HG03280 (cell line): ENCODE measurements around the gene TGFBR3.
A peak's percentile ranks its signal among the peaks of the same experiment; 100 is the strongest.
"Not testable (repeated sequence)": the region's sequence is repeated elsewhere in the genome, so short reads cannot be mapped to it uniquely, and the experiment has no call there.

Experiments
- ATAC-seq: cut with Tn5 transposase; IDR thresholded peaks from one replicate; pipeline ENCODE4 v1.9.1; 2021; ENCODE audit warnings: mild to moderate bottlenecking, moderate library complexity; ENCODE audit not compliant: unreplicated experiment

Gene TGFBR3

DNA sequence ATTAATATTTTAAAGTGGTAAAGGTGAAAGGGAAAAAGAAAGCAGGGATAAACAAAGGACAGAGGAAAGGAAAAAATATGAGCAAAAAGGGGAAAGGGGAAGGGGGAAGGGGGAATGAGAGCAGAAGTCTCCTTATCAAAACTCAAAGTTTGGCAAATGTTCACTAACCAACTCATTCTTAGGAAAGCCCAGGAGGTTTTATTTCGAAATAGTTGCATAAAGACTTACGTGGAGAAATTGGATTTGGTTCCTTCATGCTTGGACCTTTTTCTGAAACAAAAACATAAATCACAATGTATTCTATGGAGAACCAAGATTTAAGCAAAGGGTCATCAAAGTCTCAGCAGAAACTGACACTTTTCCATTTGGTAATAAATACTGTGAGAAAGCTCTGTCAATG, 188.1 kb downstream of the TGFBR3 start:
- no peak for ATAC-seq

DNA sequence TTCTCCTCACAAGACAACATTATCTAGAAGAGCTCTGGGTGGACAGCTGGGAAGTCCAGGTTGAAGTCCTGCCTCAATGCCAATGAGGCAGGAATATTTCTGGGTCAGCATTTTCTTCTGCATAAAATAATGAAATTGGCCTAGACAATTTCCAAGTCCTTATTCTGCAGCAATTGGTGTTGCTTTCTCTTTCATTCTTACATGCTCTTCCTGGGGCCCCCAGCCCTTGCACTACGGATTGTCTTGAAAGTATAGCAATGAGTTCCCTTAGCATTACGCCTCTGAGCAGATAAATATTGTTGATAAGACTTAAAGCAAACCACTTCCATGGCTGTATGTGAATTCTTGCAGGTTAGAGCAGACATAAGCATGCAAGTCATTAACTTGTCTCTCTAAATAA, 188.5 kb downstream of the TGFBR3 start:
- peak; percentile 85 for ATAC-seq

DNA sequence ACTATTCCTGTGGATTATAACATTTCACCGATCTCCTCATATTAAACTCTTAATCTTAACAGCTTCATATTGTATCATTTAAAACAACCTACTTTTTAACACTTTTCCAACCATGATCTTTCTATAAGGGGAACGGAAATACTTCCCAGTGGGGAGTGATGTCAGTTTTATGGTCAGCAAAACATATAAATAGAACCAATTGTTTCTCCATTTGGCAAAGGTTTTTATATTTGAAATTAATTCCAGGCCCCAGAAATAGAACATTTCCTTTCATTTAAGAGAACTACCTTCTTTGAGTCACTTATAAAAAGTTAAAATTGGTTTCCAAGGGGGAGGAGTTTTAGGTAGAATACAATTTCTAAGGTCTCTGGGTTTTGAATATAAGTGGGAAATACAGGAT, 189.6 kb downstream of the TGFBR3 start:
- no peak for ATAC-seq

DNA sequence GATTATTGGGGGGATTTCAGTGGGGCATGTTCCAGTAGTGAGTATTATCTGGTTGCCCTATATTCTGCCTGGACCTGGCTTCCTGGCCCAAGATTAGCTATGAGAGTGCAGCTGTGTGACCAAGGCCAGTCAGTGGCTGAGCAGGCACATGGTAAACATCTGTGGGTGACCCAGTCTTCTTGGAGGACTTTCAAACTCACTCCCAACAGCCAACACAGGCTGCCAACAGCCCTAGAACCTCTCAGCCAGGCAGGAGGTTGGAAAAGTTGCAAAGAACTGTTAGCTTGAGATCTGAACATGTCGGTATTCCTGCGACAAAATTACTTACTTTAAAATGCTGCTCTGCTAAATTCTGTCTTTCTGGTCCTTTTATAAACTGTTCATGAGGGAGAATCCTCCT, 192.4 kb downstream of the TGFBR3 start:
- no peak for ATAC-seq

DNA sequence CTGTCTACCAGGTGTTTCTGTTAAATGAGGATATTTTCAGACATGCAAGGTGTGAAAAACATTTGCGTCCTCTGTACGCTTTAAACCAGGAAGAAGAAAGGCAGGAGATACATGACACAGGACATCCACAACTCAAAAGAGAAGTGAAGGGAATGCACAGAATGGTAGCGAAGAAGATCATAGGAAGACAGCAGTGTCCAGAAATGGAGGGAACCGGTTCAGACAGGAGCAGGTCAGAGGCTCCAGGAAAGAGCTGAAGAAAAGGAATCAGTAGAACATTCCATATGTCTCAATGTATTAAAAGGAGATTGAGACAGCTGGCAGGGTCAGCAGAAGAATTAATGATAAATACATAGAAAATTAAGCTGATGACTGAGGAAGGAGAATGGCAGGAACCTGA, 194.4 kb downstream of the TGFBR3 start:
- no peak for ATAC-seq

DNA sequence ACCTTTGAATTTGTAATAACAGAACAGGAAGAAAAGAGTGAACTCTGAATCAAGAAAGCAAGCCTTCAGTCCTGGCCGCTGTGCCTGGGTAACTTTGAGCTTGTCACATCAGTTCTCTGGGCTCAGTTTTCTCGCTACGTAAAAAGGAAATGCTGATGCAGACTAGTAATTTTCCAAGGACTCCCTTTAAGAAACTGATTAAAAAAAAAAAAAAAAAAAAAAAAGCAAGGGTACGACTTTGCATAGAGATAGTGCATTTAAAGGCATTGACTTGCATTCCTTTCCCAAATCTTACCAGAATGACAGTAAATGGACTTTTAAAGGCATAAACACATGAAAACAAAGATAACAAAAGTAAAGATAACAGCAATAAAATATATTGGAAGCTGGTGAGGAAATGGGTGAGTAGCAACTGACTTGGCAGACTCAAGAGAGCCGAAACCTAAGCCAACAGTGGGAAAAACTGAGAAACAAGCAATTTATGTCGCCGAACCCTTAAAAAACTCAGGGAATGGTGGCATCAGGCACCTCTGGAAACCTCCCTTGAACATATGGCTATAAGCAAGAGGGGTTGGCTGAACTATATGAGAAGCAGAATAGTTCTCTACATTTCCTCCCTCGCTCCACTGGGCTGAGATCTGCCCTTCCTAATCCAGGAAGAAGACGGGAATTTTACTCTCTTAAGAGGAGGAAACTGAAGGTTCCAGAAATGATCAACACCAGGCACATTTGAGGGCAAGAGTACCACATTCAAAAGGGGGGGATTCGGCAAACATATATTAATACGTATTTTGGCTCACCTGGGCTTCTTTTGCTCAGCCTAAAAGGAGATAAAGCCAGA, 196.1 kb downstream of the TGFBR3 start:
- no peak for ATAC-seq

DNA sequence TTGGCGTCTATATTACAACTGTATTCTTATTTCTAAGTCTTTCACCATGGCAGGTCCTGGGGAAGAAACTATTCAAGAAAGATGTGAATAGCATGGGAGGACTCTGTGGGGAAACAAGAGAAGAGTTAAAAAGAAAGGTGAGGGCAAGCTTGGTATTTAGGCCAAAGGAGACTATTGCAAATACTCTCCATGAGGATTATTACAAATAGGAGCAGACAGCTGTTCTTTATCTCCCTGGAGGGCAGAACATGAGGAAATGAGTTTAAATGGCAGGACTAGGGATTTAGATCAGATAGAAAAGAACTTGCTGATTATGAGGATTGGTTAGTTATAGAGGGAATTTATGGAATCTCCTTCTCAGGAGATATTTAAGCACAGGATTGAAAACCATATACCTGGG, 198.5 kb downstream of the TGFBR3 start:
- no peak for ATAC-seq

DNA sequence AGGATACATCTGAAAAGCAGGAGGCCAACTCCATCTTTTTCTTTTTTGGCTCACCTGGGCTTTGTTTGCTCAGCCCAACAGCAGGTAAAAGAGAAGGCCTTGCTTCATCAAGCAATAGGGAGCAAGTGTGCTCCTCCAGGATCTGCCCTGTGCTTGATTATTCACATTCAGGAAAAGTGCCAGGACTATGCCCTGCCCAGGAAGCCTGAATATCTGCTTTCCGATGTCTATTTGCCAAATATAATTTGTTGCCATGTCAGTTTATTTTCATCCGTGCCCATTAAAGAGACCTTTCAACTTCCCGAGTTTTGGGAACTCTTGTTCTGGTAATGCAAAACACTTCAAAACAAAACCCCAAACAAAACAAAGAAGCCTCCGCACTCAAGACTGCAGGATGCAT, 200.0 kb downstream of the TGFBR3 start:
- no peak for ATAC-seq

DNA sequence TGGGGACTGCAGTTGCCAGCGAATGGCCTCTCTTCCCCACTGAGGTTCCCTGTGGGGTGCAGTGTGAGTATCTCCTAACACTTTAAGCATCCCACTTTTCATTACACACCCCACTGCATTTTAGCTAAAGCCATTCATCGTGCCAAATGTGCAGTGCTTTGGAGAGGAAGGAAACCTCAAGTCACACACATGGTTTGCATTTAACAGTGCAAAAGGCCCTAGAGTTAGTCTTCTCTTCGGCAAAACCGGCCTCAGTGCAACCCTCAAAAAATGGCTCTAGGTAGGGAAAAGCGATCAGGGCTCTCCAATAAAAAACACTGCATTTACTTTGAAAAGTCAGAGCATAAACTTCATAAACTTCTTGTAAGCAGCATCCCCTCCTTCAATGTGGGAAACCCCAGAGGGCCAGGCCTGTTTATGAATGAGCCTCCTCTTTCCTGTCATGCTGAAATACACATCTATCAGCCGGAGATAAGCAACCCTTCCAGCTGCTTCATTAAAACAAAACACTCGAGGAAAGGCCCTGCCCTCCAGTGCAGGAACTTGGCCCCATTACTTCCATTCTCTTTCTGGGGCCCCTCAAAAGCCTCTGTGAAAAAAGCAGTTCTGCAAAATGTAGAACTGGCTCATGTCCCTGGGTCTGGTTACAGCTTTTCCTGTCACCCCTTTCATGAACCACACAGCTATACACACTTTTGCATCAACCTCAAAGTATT, 201.3 kb downstream of the TGFBR3 start:
- ATAC-seq, result no peak

DNA sequence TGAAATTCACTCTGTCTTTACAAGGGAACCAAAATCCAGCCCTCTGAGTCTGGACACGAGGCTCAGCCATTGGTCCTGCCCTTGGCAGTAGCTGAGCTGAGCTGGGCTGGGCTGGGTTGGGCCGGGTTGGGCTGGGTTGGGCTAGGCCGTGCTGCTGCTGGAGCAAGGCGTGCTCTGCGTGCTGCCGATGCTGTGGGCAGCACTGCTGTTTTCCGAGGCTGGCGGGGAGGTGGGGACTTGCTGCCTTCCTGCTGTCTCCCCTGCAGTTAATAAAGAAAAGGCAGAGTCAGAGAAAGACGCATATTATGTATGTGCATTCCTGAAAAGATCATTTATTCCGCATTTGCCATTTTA, 202.4 kb downstream of the TGFBR3 start:
- ATAC-seq, result no peak

DNA sequence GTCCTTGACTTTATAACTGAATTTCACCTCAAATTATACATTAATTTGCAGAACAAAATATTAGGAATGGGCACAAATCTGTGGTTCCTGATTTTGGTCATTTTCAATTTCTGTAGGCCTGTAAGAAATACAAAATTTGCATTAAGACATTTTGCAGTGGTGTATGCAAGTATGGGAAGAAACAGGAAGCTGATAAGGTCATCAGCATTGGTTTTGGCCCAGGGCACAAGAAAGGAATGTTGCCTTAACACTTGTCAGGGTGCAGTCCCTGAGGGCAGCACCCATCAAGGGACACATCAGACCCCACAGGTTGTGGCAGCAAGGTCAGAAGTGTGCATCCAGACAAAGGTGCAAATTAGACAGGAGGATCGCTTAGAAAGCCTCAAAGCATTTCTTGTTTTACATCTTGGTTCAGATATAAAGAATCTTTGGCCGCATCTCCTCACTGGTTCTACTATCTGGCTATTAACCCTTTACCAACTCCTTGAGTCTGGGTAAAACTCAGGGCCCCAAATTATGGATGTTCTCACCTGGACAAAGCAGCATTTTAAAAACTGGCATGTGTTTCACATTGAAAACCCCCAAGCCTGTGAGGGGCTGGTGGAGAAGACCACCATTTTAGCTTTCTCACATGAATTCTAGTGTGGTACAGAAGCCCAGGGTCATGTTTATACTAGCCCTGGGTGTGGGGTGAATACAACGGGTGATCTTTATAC, 202.9 kb downstream of the TGFBR3 start:
- ATAC-seq, result no peak

DNA sequence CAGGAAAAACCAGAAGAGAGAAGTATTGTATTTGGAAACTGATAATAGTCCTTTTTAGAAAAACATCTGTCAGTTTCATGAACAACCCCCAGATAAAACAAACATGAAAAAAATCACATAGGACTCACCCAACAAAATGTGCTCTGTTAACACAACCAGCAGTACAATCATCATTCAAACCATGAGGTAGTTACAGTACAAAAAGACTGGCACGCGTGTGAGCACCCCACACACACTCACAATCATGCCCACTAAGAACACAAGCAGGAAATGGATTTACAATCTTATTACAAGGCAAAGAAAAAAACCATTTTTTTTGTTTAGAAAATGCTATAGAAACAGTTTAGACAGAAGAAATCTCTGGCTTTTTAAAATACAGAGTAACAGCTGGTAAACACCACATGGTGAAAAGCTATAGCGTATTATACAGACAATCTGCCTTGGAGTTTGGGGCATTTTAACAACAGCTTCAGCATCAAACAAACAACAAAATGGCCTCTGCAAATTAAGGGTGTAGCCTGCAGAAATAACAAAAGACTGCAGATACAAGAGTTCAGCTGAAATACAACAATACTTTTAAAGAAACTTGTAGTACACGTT, 205.3 kb downstream of the TGFBR3 start:
- ATAC-seq, result no peak

DNA sequence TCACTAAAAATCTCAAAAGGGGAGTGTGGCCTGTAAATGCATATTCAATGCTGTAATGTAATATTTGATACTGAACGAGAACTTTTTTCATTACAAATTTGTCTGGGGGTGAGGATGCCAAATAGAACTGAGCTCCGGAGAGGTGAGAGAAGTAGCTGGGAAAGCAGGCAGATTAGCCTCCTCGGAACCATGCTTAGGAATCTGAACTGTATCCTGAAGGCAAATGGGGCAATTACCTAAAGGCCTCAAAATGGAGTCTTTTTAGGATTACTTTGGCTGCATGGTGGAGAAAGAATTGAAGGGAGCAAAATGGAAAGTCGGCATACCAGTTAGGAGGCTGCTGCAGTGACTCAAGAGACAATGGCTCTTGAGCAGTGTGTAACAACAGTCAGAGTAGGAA, 206.5 kb downstream of the TGFBR3 start:
- ATAC-seq, result no peak

DNA sequence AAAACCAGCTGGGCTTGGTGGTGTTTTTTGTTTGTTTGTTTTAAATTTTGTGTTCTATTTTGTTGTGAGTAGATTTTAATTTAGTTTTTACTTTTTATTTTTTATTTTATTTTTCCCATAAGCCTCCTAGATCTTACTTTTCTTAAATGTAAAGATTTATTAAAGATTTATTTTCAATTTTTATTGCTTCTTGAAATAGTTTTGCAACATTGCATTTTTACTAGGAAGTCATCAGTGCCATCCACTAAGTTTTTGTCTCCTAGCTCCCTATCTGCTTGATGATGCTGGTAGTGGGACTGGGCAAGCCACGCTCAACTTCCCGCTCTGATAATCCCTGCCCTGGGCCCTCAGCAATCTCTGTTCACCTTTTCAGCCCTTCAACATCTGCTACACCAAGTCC, 209.9 kb downstream of the TGFBR3 start:
- no peak for ATAC-seq

DNA sequence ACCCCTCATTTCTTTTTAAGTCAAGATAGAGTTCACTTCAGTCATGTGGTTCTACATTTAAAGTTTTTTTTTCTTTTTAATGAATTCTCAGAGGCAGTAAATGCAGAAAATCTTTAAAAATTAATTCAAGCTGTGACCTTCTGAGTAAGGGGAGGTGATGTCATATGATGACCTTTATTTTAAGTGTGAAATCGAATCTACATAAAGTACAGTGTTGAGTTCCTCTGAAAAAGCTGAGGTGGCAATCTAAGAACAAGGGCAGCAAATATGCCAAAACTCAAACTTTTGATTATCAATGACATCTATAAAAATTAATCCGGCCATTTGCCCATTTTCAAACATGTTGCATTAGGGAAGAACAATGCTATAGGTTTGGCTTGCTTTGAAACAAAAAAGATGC, 211.8 kb downstream of the TGFBR3 start:
- no peak for ATAC-seq

DNA sequence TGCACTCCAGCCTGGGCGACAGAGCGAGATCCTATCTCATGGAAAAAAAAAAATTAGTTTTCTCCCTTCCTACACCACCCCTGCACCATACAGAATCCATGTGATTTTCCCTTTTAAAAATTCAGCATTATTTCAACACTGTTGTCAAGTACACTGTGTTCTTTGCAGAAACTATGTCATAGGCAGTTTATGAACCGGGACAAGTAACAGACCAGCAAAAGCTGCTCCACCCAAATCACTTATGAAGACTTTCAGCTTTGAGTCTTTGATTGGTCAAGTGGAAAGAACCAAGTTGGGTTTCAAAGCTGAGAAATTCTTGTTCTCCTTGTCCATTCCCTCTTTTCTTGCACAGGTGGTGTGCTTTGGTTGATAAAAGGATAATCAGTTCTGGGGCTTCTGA, 212.3 kb downstream of the TGFBR3 start:
- ATAC-seq, result no peak

DNA sequence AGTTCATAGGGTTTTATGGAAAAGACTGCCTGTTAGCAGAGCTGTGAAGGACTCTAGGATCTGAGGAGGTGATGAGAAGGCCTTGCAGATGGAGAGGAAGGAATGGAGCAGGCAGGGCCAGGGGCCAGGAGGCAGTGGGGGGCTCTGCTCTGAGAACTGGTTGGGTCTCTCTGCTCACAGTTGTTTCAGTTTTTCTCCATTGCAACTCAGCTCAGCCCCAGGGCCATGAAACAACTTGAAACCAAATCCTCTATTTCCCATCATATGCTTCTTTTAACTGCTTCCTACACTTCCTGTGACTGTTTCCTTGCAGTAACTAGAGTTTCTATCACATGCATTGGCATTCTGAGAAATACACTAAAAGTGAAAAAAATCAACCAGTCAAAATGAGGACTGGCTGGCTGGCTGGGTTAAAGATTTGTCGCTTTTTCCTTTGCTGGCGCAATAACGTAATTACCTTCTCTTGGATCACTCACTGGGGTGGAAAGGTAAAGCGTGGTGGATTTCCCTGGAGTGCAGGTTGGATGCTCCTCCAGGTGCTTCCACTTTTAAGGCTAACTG, 213.3 kb downstream of the TGFBR3 start:
- no peak for ATAC-seq

DNA sequence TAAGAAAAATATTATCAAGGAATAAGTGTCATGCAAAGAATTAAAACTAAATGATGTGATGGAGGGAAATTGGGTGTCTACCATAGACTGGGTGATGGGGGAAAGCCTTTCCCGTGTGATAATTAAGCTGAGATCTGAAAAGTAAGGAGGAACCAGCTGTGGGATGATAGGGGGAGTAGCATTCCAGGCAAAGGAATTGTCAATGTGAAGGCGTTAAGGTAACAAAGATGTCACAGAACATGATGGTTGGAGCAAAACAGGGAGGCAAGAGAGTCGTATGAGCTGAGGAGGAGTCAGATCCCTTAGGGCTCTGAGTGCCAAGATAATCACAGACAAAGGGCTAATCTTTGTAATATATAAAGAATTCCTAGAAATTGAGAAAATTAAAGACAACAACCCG, 215.2 kb downstream of the TGFBR3 start:
- ATAC-seq, result no peak

DNA sequence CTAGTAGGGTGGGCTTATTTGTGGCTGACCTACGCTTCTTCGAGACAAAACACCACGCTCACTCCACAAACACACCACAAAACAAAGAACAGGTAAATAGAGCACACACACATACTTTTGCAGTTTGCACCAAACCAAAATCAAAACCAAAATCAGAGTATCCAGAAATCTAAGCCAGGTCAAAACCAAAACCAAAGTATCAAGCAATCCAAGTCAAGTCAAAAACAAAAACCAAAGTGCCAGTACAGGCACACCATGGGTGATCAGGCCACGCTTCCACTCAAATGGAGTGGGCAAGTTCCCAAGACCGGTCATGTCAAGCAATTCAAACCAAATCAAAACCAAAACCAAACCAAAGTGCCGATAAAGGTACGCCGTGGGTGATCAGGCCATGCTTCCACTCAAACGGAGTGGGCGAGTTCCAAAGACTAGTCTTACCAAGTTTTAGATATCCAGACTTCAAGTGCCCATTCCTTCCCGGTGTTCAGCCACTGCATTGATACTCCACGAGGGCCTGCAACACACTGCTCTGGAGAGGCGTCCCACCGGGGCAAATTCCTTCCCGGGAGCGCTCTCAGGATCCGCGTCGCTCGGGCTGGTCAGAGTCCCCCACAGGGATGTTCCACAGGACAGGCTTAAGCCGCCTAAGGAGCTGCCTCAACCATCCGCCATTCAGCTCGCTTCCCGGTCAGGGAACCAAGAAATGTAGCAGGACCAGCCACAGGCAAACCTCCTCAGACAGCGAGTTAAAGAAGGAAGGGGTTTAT, 216.2 kb downstream of the TGFBR3 start:
- ATAC-seq, result no peak

DNA sequence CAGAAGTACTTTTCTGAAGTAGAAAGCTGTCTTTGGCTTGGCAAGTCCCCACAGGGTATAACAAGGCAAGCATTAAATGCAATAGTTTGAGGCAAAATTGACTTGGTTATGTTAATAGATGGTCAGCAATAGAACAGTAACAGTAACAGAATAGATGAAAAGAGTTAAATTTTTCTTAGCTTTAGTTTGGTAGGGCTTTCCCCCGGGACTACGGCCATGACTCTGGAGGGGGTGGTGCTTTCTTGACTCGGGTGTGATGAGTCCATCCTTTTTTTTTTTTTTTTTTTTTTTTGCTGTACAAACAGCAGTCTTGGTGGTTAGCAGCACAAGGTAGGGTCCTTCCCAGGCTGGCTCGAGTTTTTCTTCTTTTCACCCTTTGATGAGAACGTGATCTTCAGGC, 219.3 kb downstream of the TGFBR3 start:
- not testable (repeated sequence) for ATAC-seq
